Measurements from ENCODE around the gene DPM1.

DPM1 gene

GRCh38 chr20:50900261-50900660, 58.1 kb downstream of the DPM1 start:
- DNase-seq (ENCODE audit: low read depth in 2 of 2), result no peak

- DNase-seq (ENCODE audit: low read depth in 2 of 2), result no peak
Observed at GRCh38 chr20:50898475-50898874, 59.9 kb downstream of the DPM1 start.

- no peak for DNase-seq (ENCODE audit: low read depth in 2 of 2)
Observed at GRCh38 chr20:50895111-50895830, 63.1 kb downstream of the DPM1 start.

GRCh38 chr20:50893620-50894019, 64.7 kb downstream of the DPM1 start:
- no peak for DNase-seq (ENCODE audit: low read depth in 2 of 2)

GRCh38 chr20:50892394-50892793, 65.9 kb downstream of the DPM1 start:
- DNase-seq (ENCODE audit: low read depth in 2 of 2), result no peak

- no peak for DNase-seq (ENCODE audit: low read depth in 2 of 2)
Observed at GRCh38 chr20:50891138-50891537, 67.2 kb downstream of the DPM1 start.

GRCh38 chr20:50887576-50887975, 70.8 kb downstream of the DPM1 start:
- no peak for DNase-seq (ENCODE audit: low read depth in 2 of 2)

GRCh38 chr20:50886184-50886790, 72.0 kb downstream of the DPM1 start:
- no peak for DNase-seq (ENCODE audit: low read depth in 2 of 2)

- no peak for DNase-seq (ENCODE audit: low read depth in 2 of 2)
Observed at GRCh38 chr20:50885781-50886180, 72.6 kb downstream of the DPM1 start.

GRCh38 chr20:50885068-50885467, 73.3 kb downstream of the DPM1 start:
- DNase-seq (ENCODE audit: low read depth in 2 of 2), result no peak

Measured in stimulated activated CD4-positive, alpha-beta T cell treated with anti-CD3 and anti-CD28 coated beads, Interleukin-12 subunit alpha, Interleukin-12 subunit beta, amount 100 ng/mL, for 24 hours (primary cell).